Common myeloid progenitor, CD34-positive (primary cell): ENCODE results near the gene OSBPL10.
A peak's percentile ranks its signal among the peaks of the same experiment; 100 is the strongest.

Experiments used
- CTCF ChIA-PET: fragments of 350-600 bp; sonication (Branson Sonifier 250); formaldehyde crosslinking; loops from one replicate; lab custom pipeline; 2021; ENCODE audit warnings: antibody characterized with exemption; lab: Charles Lee
- POLR2A ChIA-PET: fragments of 350-600 bp; sonication (Branson Sonifier 250); formaldehyde crosslinking; loops from one replicate; lab custom pipeline; 2021; ENCODE audit warnings: antibody characterized with exemption; lab: Charles Lee
- DNase-seq, 3 donors: peaks; one replicate each; pipeline versions ENCODE4 v3.0.0 to v3.0.0-alpha.2; 2013
- H3K27ac ChIP-seq, 2 experiments: 1 replicate in 1 of 2; 2 replicates in 1 of 2; pipeline ENCODE4 v1.7.0; 2013; ENCODE audit warnings: inconsistent platforms in 2 of 2, low read length in 2 of 2, mild to moderate bottlenecking in 2 of 2, low read depth in 1 of 2, moderate library complexity in 1 of 2; ENCODE audit not compliant: severe bottlenecking in 2 of 2, insufficient read depth in 1 of 2, poor library complexity in 1 of 2
- H3K27me3 ChIP-seq, 5 experiments: replicated peaks in 2 of 5; 1 replicate in 3 of 5; 2 replicates in 2 of 5; pipeline versions ENCODE4 v1.6.1 to v1.7.0; 2013; ENCODE audit warnings: low read length in 4 of 5, mild to moderate bottlenecking in 2 of 5, moderate library complexity in 2 of 5, inconsistent platforms in 1 of 5; ENCODE audit not compliant: insufficient read depth in 5 of 5, control insufficient read depth in 4 of 5
- H3K36me3 ChIP-seq, 4 experiments: 1 replicate in 2 of 4; 2 replicates in 2 of 4; pipeline versions ENCODE4 v1.6.1 to v1.7.0; 2013; ENCODE audit warnings: low read length in 3 of 4, control low read depth in 1 of 4, mild to moderate bottlenecking in 1 of 4; ENCODE audit not compliant: control insufficient read depth in 4 of 4, insufficient read depth in 4 of 4
- H3K4me1 ChIP-seq, 4 experiments: 1 replicate in 3 of 4; 2 replicates in 1 of 4; pipeline versions ENCODE4 v1.6.1 to v1.7.1; 2013; ENCODE audit warnings: low read length in 3 of 4, mild to moderate bottlenecking in 3 of 4, control low read depth in 1 of 4, inconsistent platforms in 1 of 4, moderate library complexity in 1 of 4; ENCODE audit not compliant: control insufficient read depth in 4 of 4, insufficient read depth in 4 of 4; ENCODE audit errors: control extremely low read depth in 1 of 4
- H3K4me3 ChIP-seq, 7 experiments: 1 replicate in 4 of 7; 2 replicates in 3 of 7; pipeline versions ENCODE4 v1.5.1 to v1.7.0; 2013; ENCODE audit warnings: mild to moderate bottlenecking in 7 of 7, low read length in 6 of 7, moderate library complexity in 6 of 7, inconsistent platforms in 2 of 7, low read depth in 2 of 7, control low read depth in 1 of 7; ENCODE audit not compliant: insufficient read depth in 4 of 7, control insufficient read depth in 1 of 7; ENCODE audit errors: extremely low read depth in 1 of 7
- H3K9me3 ChIP-seq, 5 experiments: 1 replicate in 4 of 5; 2 replicates in 1 of 5; pipeline versions ENCODE4 v1.6.1 to v1.7.1; 2013; ENCODE audit warnings: low read length in 4 of 5, mild to moderate bottlenecking in 2 of 5, inconsistent platforms in 1 of 5, low read depth in 1 of 5, moderate library complexity in 1 of 5; ENCODE audit not compliant: control insufficient read depth in 4 of 5, insufficient read depth in 2 of 5; ENCODE audit errors: control extremely low read depth in 1 of 5
- WGBS: methylation state at CpG from one replicate; pipeline ENCODE4 v1.1.5; 2013; ENCODE audit not compliant: insufficient coverage; 5-methylcytosine and 5-hydroxymethylcytosine counted together

Gene OSBPL10

GRCh38 chr3:31884251-31884650 is 96.8 kb downstream of the OSBPL10 start:
- Histone ChIP-seq H3K27me3 (no peaks in the 10 kb centered on the region), H3K36me3 (no peaks in the 10 kb centered on the region), H3K4me1 (no peaks in the 10 kb centered on the region), H3K4me3 (no peak overlapping the region), H3K9me3 (peaks cover 0 to 2% (median 0%) of the 10 kb centered on the region in 5 experiments), H3K27ac (no peak overlapping the region)
- ChIA-PET POLR2A (no interaction called here), CTCF (interaction anchor here (1.0 kb wide), 1 partner anchor 413 kb away, joined by 3 read pairs; no protein-coding TSS in a partner anchor)
- WGBS, result 100% methylated on average over 1 of the region's 1 CpG
- DNase-seq, result no peak

- Histone ChIP-seq H3K4me3 (no peak overlapping the region), H3K9me3 (peaks cover 0 to 2% (median 0%) of the 10 kb centered on the region in 5 experiments), H3K27ac (no peak overlapping the region), H3K36me3 (no peaks in the 10 kb centered on the region), H3K4me1 (no peaks in the 10 kb centered on the region), H3K27me3 (no peaks in the 10 kb centered on the region)
- 100% methylated on average over 2 of the region's 3 CpGs for WGBS
- ChIA-PET CTCF (no interaction called here), POLR2A (interaction anchor here (0.5 kb wide), 1 partner anchor 19 kb away, joined by 5 read pairs; no protein-coding TSS in a partner anchor)
- DNase-seq, result no peak
Observed at GRCh38 chr3:31882895-31883294, 98.2 kb downstream of the OSBPL10 start.

GRCh38 chr3:31882431-31882830 is 98.6 kb downstream of the OSBPL10 start:
- Histone ChIP-seq H3K9me3 (no peaks in the 10 kb centered on the region), H3K27ac (no peak overlapping the region), H3K4me3 (no peak overlapping the region), H3K36me3 (no peaks in the 10 kb centered on the region), H3K27me3 (no peaks in the 10 kb centered on the region), H3K4me1 (no peaks in the 10 kb centered on the region)
- no peak for DNase-seq
- ChIA-PET CTCF (no interaction called here), POLR2A (interaction anchor here (0.5 kb wide), 1 partner anchor 19 kb away, joined by 5 read pairs; no protein-coding TSS in a partner anchor)
- 95% methylated on average over 2 of the region's 4 CpGs for WGBS

- Histone ChIP-seq H3K9me3 (no peaks in the 10 kb centered on the region), H3K4me1 (no peaks in the 10 kb centered on the region), H3K4me3 (no peak overlapping the region), H3K27me3 (no peaks in the 10 kb centered on the region), H3K27ac (no peak overlapping the region), H3K36me3 (no peaks in the 10 kb centered on the region)
- ChIA-PET CTCF (no interaction called here), POLR2A (no interaction called here)
- DNase-seq, result no peak
- WGBS, result 100% methylated on average over 4 of the region's 4 CpGs
Observed at GRCh38 chr3:31880482-31881078, 100.5 kb downstream of the OSBPL10 start.

- no peak overlapping the region for H3K27ac ChIP-seq
Observed at GRCh38 chr3:31880020-31880419, 101.0 kb downstream of the OSBPL10 start.

DNA sequence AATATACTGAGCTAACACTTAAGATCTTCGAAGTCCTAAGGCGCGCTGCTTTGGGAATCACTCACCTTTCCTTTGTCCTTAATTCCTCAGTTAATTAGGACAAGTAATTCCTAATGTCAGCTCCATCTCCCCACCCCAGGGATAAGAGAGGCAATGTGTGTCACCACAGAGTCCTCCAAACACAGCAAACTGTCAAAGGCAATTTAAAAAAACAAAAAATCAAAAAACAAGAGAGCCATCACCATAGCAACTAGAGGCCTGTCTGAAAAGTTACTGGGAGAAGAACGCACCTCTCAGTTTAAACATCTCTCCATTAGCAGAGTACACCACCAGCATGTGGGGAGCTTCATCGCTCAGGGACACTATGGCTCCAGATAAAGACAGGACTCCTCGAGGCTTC is 101.7 kb downstream of the OSBPL10 start:
- 95% methylated on average over 5 of the region's 6 CpGs for WGBS
- Histone ChIP-seq H3K4me1 (no peaks in the 10 kb centered on the region), H3K4me3 (no peak overlapping the region), H3K27ac (no peak overlapping the region), H3K9me3 (no peaks in the 10 kb centered on the region), H3K36me3 (no peaks in the 10 kb centered on the region), H3K27me3 (no peaks in the 10 kb centered on the region)
- ChIA-PET CTCF (no interaction called here), POLR2A (no interaction called here)
- no peak for DNase-seq

More at GRCh38 chr3:31880020-31880419, 101.0 kb downstream of the OSBPL10 start:
- POLR2A ChIA-PET, result no interaction called here
- CTCF ChIA-PET, result no interaction called here
- H3K4me1 ChIP-seq, result no peaks in the 10 kb centered on the region
- 92% methylated on average over 4 of the region's 4 CpGs for WGBS
- no peaks in the 10 kb centered on the region for H3K27me3 ChIP-seq
- H3K36me3 ChIP-seq, result no peaks in the 10 kb centered on the region
- peak in 2 of 3 donors; percentile 12 to 20 for DNase-seq
- no peaks in the 10 kb centered on the region for H3K9me3 ChIP-seq
- no peak overlapping the region for H3K4me3 ChIP-seq

DNA sequence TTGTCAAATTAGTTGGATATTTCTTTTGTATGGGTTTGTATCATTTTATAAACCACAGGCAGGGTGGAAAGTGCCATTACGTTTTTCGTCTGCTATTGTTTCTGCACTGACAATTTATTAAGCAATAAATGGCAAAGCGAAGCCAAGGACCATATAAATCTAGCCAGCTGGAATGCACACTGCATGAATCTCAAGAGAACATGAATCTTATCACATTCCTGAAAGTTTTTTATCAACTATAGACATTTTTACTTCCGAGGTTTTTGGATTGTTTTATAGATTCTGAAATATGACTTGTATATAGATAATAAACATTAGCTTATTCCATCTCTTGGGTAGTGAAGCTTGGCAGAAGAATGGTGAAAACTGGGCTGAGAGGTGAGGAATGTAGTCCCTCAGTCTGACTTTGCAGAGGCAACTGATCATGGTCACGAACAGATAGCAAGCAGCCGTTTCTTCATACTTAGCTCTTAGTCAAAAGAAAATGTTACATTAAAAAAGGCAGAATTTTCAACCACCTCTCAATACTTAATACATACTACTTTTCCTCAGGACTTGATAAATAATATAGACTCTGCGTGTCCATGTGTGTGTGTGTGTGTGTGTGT is 102.7 kb downstream of the OSBPL10 start:
- 100% methylated on average over 4 of the region's 7 CpGs for WGBS
- Histone ChIP-seq H3K9me3 (no peaks in the 10 kb centered on the region), H3K27ac (no peak overlapping the region), H3K4me1 (no peaks in the 10 kb centered on the region), H3K4me3 (no peak overlapping the region), H3K36me3 (no peaks in the 10 kb centered on the region), H3K27me3 (no peaks in the 10 kb centered on the region)
- ChIA-PET POLR2A (interaction anchor here (0.6 kb wide), 1 partner anchor 1107 kb away, joined by 4 read pairs; no protein-coding TSS in a partner anchor), CTCF (interaction anchor here (1.0 kb wide), 1 partner anchor 18 kb away, joined by 3 read pairs; no protein-coding TSS in a partner anchor)
- no peak for DNase-seq
